AG04450 (cell line): ENCODE measurements around the gene PTPRB. TPM values are rescaled to one million over a fixed set of nuclear protein-coding genes. Genes with fewer than 3 reads are reported as not detected.

Source experiments
- CTCF ChIA-PET: fragments of 300-600, 350-600 bp; formaldehyde crosslinking; extraction: SDS; loops from one replicate; lab custom pipeline; 2022; ENCODE audit warnings: antibody characterized with exemption, inconsistent platforms; lab: Charles Lee
- POLR2A ChIA-PET: fragments of 350-600 bp; formaldehyde crosslinking; extraction: SDS; loops from one replicate; lab custom pipeline; 2021; ENCODE audit warnings: antibody characterized with exemption, inconsistent platforms; lab: Yijun Ruan, JAX
- DNase-seq: peaks from one replicate; pipeline ENCODE4 v3.0.0-alpha.2; 2011; ENCODE audit warnings: low read depth, low spot score
- H3K27ac ChIP-seq: one replicate; pipeline ENCODE4 v1.5.1; 2012; ENCODE audit warnings: low read depth, low read length, control low read depth
- H3K27me3 ChIP-seq: one replicate; pipeline ENCODE4 v1.6.0; 2012; ENCODE audit warnings: low read length; ENCODE audit not compliant: control insufficient read depth, insufficient read depth
- H3K4me3 ChIP-seq: 2 replicates; pipeline ENCODE4 v1.5.1; 2011; ENCODE audit warnings: mild to moderate bottlenecking, low read depth, low read length, control low read depth
- H3K9me3 ChIP-seq: 2 replicates; pipeline ENCODE4 v1.5.1; 2012; ENCODE audit warnings: low read length; ENCODE audit not compliant: control insufficient read depth, insufficient read depth
- CTCF ChIP-seq: IDR thresholded peaks from 2 replicates; pipeline ENCODE4 v1.5.1; 2011; ENCODE audit warnings: low read depth, low read length, control low read depth, inconsistent platforms
- polyA plus RNA-seq: library from polyadenylated mRNA; depleted of rRNA; stranded (reverse); fragments of >200 nt; gene quantifications from 2 replicates; pipeline ENCODE4 v1.2.3, GENCODE V29; 2011

Gene PTPRB
- polyA plus RNA-seq, 1 experiment = 0.02 TPM

GRCh38 chr12:70561550-70561949, 75.7 kb downstream of the PTPRB start:
- H3K4me3 ChIP-seq = no peak overlapping the region
- ChIA-PET POLR2A (no interaction called here), CTCF (interaction anchor here (2.1 kb wide), 1 partner anchor 682 kb away, joined by 9 read pairs; no protein-coding TSS in a partner anchor)
- no peak for DNase-seq
- H3K27ac ChIP-seq = no peak overlapping the region
- no peaks in the 10 kb centered on the region for H3K9me3 ChIP-seq
- H3K27me3 ChIP-seq = peaks cover 3% of the 10 kb centered on the region
- TF ChIP-seq CTCF = no peak

GRCh38 chr12:70560671-70561070, 76.6 kb downstream of the PTPRB start:
- Histone ChIP-seq H3K9me3 (no peaks in the 10 kb centered on the region), H3K27me3 (peaks cover 3% of the 10 kb centered on the region), H3K4me3 (no peak overlapping the region), H3K27ac (no peak overlapping the region)
- TF ChIP-seq CTCF = no peak
- ChIA-PET POLR2A (no interaction called here), CTCF (interaction anchor here (1.1 to 2.1 kb wide), 2 partner anchors 660 to 681 kb away, joined by 3 to 9 read pairs; no protein-coding TSS in a partner anchor)
- no peak for DNase-seq

- Histone ChIP-seq H3K27me3 (peaks cover 3% of the 10 kb centered on the region), H3K27ac (no peak overlapping the region), H3K9me3 (no peaks in the 10 kb centered on the region), H3K4me3 (no peak overlapping the region)
- ChIA-PET CTCF (interaction anchor here (0.6 to 2.1 kb wide), 4 partner anchors 13 to 680 kb away, joined by 3 to 9 read pairs (median 4); no protein-coding TSS in a partner anchor), POLR2A (interaction anchor here (0.7 kb wide), 1 partner anchor 974 kb away, joined by 4 read pairs; the partner anchor contains the start of gene CCT2)
- no peak for DNase-seq
- no peak for TF ChIP-seq CTCF
These were observed 77.8 kb downstream of the PTPRB start for GRCh38 chr12:70559390-70559789.

GRCh38 chr12:70557583-70558191, 79.5 kb downstream of the PTPRB start:
- POLR2A ChIA-PET = no interaction called here
- no peak for DNase-seq
- no peak for TF ChIP-seq CTCF
- no peaks in the 10 kb centered on the region for H3K9me3 ChIP-seq
- CTCF ChIA-PET = interaction anchor here (2.1 kb wide), 1 partner anchor 19 kb away, joined by 6 read pairs; no protein-coding TSS in a partner anchor
- no peak overlapping the region for H3K27ac ChIP-seq
- peaks cover 3% of the 10 kb centered on the region for H3K27me3 ChIP-seq
- H3K4me3 ChIP-seq = no peak overlapping the region

- ChIA-PET CTCF (interaction anchor here (1.4 to 2.1 kb wide), 2 partner anchors 21 to 677 kb away, joined by 3 to 6 read pairs; no protein-coding TSS in a partner anchor), POLR2A (no interaction called here)
- Histone ChIP-seq H3K27me3 (peaks cover under 1% of the 10 kb centered on the region), H3K27ac (no peak overlapping the region), H3K4me3 (no peak overlapping the region), H3K9me3 (no peaks in the 10 kb centered on the region)
- no peak for DNase-seq
- TF ChIP-seq CTCF = no peak
These were observed 80.9 kb downstream of the PTPRB start for GRCh38 chr12:70556179-70556869.
